OCI-LY7 (cell line): ENCODE results near the gene CRYL1. TPM values are rescaled to one million over a fixed set of nuclear protein-coding genes. Genes with fewer than 3 reads are reported as not detected.
A peak's percentile ranks its signal among the peaks of the same experiment; 100 is the strongest.

Experiments used
- Bru-seq: library from RNA; stranded (reverse); fragments of 400-500 nt; gene quantifications from one replicate; lab custom pipeline; 2021; lab: Mats Ljungman, UMichigan
- BruChase-seq, 2 experiments: library from RNA; stranded (reverse); fragments of 400-500 nt; gene quantifications; one replicate each; lab custom pipeline; 2021; lab: Mats Ljungman, UMichigan
- BruUV-seq: library from RNA; stranded (reverse); fragments of 400-500 nt; replicated peaks from 2 replicates; lab custom pipeline; 2021; lab: Mats Ljungman, UMichigan
- CTCF ChIA-PET: fragments of 300-600 bp; sonication (Branson Sonifier 250); formaldehyde crosslinking; loops from one replicate; lab custom pipeline; 2022; ENCODE audit warnings: antibody characterized with exemption; ENCODE audit not compliant: unreplicated experiment; lab: Charles Lee
- POLR2A ChIA-PET: fragments of 300-600 bp; sonication (Branson Sonifier 250); formaldehyde crosslinking; loops from one replicate; lab custom pipeline; 2022; ENCODE audit warnings: antibody characterized with exemption; lab: Charles Lee
- DNase-seq: peaks from one replicate; pipeline ENCODE4 v3.0.0-alpha.2; 2015; ENCODE audit warnings: low spot score
- H2AFZ ChIP-seq: fragments of 200-600 bp; sonication (generic), shearing (Covaris generic); 2 replicates; pipeline ENCODE4 v1.6.1; 2014; ENCODE audit warnings: mild to moderate bottlenecking, antibody characterized with exemption, low read length, moderate library complexity
- H3K27ac ChIP-seq: fragments of 200-600 bp; sonication (generic); 2 replicates; pipeline ENCODE4 v1.5.1; 2014; ENCODE audit warnings: mixed run types, low read depth, mild to moderate bottlenecking, moderate library complexity, low read length, inconsistent platforms; ENCODE audit not compliant: poor library complexity, severe bottlenecking
- H3K36me3 ChIP-seq: fragments of 200-600 bp; sonication (generic); 2 replicates; pipeline ENCODE4 v1.6.1; 2014; ENCODE audit warnings: mild to moderate bottlenecking, antibody characterized with exemption, low read length, moderate library complexity, mixed read lengths; ENCODE audit not compliant: insufficient read depth
- H3K4me1 ChIP-seq: fragments of 200-600 bp; sonication (generic); 2 replicates; pipeline ENCODE4 v1.5.1; 2014; ENCODE audit warnings: mild to moderate bottlenecking, low read length; ENCODE audit not compliant: insufficient read depth, poor library complexity, severe bottlenecking
- H3K4me2 ChIP-seq: fragments of 200-600 bp; sonication (generic); 2 replicates; pipeline ENCODE4 v1.6.1; 2014; ENCODE audit warnings: mild to moderate bottlenecking, low read length
- H3K4me3 ChIP-seq: fragments of 200-600 bp; sonication (generic); 2 replicates; pipeline ENCODE4 v1.5.1; 2014; ENCODE audit warnings: mild to moderate bottlenecking, low read depth, low read length; ENCODE audit not compliant: poor library complexity, severe bottlenecking
- H3K79me2 ChIP-seq: fragments of 200-600 bp; sonication (generic); 2 replicates; pipeline ENCODE4 v1.6.1; 2016; ENCODE audit warnings: low read depth, mild to moderate bottlenecking, low read length, moderate library complexity, mixed read lengths; ENCODE audit not compliant: insufficient read depth
- H3K9me2 ChIP-seq: fragments of 200-600 bp; sonication (generic); 2 replicates; pipeline ENCODE4 v1.6.1; 2016; ENCODE audit warnings: mild to moderate bottlenecking, low read length, mixed read lengths; ENCODE audit not compliant: insufficient read depth
- H3K9me3 ChIP-seq: fragments of 200-600 bp; sonication (generic); 2 replicates; pipeline ENCODE4 v1.6.1; 2014; ENCODE audit warnings: mild to moderate bottlenecking, mixed run types, low read length, mixed read lengths
- H4K20me1 ChIP-seq: fragments of 200-600 bp; sonication (generic); 2 replicates; pipeline ENCODE4 v1.6.1; 2014; ENCODE audit warnings: mild to moderate bottlenecking, antibody characterized with exemption, low read length, moderate library complexity, mixed read lengths; ENCODE audit not compliant: insufficient read depth
- CTCF ChIP-seq: fragments of 200-600 bp; sonication (generic); conservative IDR thresholded peaks from 2 replicates; pipeline ENCODE4 v1.5.1; 2014; ENCODE audit warnings: mild to moderate bottlenecking, antibody characterized with exemption, low read length, moderate library complexity, mixed read lengths
- EZH2phosphoT487 ChIP-seq: fragments of 200-600 bp; sonication (generic); IDR thresholded peaks from 2 replicates; pipeline ENCODE4 v1.6.1; 2018; ENCODE audit warnings: low read depth, borderline replicate concordance, mild to moderate bottlenecking, mixed run types, antibody characterized with exemption, low read length, moderate library complexity, mixed read lengths
- intact Hi-C: fragments of 100-400 bp; cut with micrococcal nuclease; formaldehyde crosslinking; loops from one replicate; pipeline ENCODE4 v1.10.0; 2022; ENCODE audit not compliant: unreplicated experiment
- long read RNA-seq: library from polyadenylated mRNA; stranded (forward); transcript quantifications from one replicate; pipeline ENCODE4 v2.0.0, GENCODE V29; 2022
- total RNA-seq, 2 experiments: library from RNA; depleted of rRNA in 1 of 2; stranded (reverse); fragments of >200 nt in 1 of 2; shearing (Covaris generic) in 1 of 2; gene quantifications; 2 replicates each; pipeline ENCODE4 v1.2.3, GENCODE V29; 2014 to 2022

CRYL1 gene
- total RNA-seq (2014; rRNA removed; shearing (Covaris generic)) (not detected in 2 replicates), total RNA-seq (2022) (0.57 TPM in 1 of 2 replicates, not detected in the other), Bru-seq, nascent RNA (percentile 9 among the genes with signal in this experiment), BruChase-seq, experiment 1, labeled RNA remaining after a 6-hour chase (percentile 8 among the genes with signal in this experiment), BruChase-seq, experiment 2, labeled RNA remaining after a 2-hour chase (percentile 4 among the genes with signal in this experiment)
- long read RNA-seq = 0 reads

- H4K20me1 ChIP-seq = no peaks in the 10 kb centered on the region
- ChIA-PET POLR2A (interaction anchor here (0.6 kb wide), 2 partner anchors 67 to 602 kb away, joined by 4 to 7 read pairs; no protein-coding TSS in a partner anchor), CTCF (interaction anchor here (0.6 kb wide), 1 partner anchor 536 kb away, joined by 16 read pairs; the partner anchor contains the start of gene LATS2)
- no peaks in the 10 kb centered on the region for H3K79me2 ChIP-seq
- H3K4me1 ChIP-seq = no peaks in the 10 kb centered on the region
- peak within 1 kb of the TSS; percentile 37; the same call in 1 of the 2 replicates for H3K4me2 ChIP-seq
- no peaks in the 10 kb centered on the region for H3K36me3 ChIP-seq
- intact Hi-C loops = no loop called here
- no peaks in the 10 kb centered on the region for H3K9me3 ChIP-seq
- DNase-seq = no peak
- H3K4me3 ChIP-seq = no peak within 1 kb of the TSS
- H3K9me2 ChIP-seq = no peaks in the 10 kb centered on the region
- TF ChIP-seq EZH2phosphoT487 = no peak
- no peak for TF ChIP-seq CTCF
- H3K27ac ChIP-seq = no peak within 1 kb of the TSS
- BruUV-seq = no TSS peak
- no peak within 1 kb of the TSS for H2AFZ ChIP-seq
These were observed at the start of gene CRYL1 for GRCh38 chr13:20525601-20526544. Gene CRYL1 (minus strand): TSS chr13:20525857. CDS start chr13:20525794, 63 bp downstream.

GRCh38 chr13:20573636-20574035, 48.0 kb upstream of the CRYL1 start:
- no peaks in the 10 kb centered on the region for H3K4me1 ChIP-seq
- intact Hi-C loops = no loop called here
- H3K9me3 ChIP-seq = no peaks in the 10 kb centered on the region
- BruUV-seq = no TSS peak
- TF ChIP-seq EZH2phosphoT487 = no peak
- TF ChIP-seq CTCF = no peak
- H3K9me2 ChIP-seq = no peaks in the 10 kb centered on the region
- no peaks in the 10 kb centered on the region; the same call in 1 of the 2 replicates for H3K36me3 ChIP-seq
- H2AFZ ChIP-seq = no peak overlapping the region
- DNase-seq = no peak
- ChIA-PET CTCF (no interaction called here), POLR2A (no interaction called here)
- H3K27ac ChIP-seq = no peak overlapping the region
- no peak overlapping the region for H3K4me3 ChIP-seq
- no peak overlapping the region for H3K4me2 ChIP-seq
- H4K20me1 ChIP-seq = no peaks in the 10 kb centered on the region
- no peaks in the 10 kb centered on the region for H3K79me2 ChIP-seq
